ENCODE results near the gene NEUROD2.

Gene NEUROD2

DNA sequence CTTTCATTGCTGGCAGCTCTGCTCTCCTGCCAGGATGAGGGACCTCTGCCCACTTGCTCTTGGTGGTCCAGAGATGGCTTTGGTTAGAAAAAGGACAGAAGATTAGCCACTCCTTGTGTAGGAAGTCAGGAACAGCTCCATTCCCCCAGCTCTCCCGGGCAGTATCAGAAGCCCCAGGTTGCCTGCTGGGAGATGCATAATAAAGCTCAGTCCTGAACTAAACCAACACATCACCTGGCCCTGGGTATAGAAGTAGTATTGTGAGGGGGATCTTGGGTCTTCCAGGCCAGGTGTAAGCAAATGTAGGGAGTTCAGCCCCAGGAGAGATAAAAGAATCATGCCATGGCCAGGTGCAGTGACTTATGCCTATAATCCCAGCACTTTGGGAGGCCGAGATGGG is 52.4 kb downstream of the NEUROD2 start:
- no peaks in the 10 kb centered on the region for H3K27me3 ChIP-seq
- TF ChIP-seq, protein P1, sequence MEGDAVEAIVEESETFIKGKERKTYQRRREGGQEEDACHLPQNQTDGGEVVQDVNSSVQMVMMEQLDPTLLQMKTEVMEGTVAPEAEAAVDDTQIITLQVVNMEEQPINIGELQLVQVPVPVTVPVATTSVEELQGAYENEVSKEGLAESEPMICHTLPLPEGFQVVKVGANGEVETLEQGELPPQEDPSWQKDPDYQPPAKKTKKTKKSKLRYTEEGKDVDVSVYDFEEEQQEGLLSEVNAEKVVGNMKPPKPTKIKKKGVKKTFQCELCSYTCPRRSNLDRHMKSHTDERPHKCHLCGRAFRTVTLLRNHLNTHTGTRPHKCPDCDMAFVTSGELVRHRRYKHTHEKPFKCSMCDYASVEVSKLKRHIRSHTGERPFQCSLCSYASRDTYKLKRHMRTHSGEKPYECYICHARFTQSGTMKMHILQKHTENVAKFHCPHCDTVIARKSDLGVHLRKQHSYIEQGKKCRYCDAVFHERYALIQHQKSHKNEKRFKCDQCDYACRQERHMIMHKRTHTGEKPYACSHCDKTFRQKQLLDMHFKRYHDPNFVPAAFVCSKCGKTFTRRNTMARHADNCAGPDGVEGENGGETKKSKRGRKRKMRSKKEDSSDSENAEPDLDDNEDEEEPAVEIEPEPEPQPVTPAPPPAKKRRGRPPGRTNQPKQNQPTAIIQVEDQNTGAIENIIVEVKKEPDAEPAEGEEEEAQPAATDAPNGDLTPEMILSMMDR (IDR thresholded peaks at IDR 0.05), result no peak
- no peak overlapping the region for H3K4me3 ChIP-seq (ENCODE audit: low read depth in 1 of 2, low read length in 1 of 2)
- peaks cover 2 to 6% of the 10 kb centered on the region in 2 experiments for H3K4me1 ChIP-seq (ENCODE audit: control insufficient read depth in 1 of 2, insufficient read depth in 1 of 2, low read depth in 1 of 2, low read length in 1 of 2)
- H3K27ac ChIP-seq, result no peak overlapping the region
- H3K9me3 ChIP-seq, result no peaks in the 10 kb centered on the region
- H3K36me3 ChIP-seq, result peaks cover 87% of the 10 kb centered on the region

Data from neutrophil (primary cell).